SU-DHL-6 (cell line): ENCODE data around the gene IGF2BP2.

Experiments used
- H2AFZ ChIP-seq: fragments of 200-600 bp; sonication (generic); 2 replicates; pipeline ENCODE4 v1.6.1; 2014; ENCODE audit warnings: low read depth, mild to moderate bottlenecking, moderate library complexity, mixed read lengths, antibody characterized with exemption, low read length; ENCODE audit not compliant: severe bottlenecking
- H3F3A ChIP-seq: fragments of 200-600 bp; shearing (Covaris generic); 2 replicates; pipeline ENCODE4 v1.6.0; 2016; ENCODE audit warnings: antibody characterized with exemption, mild to moderate bottlenecking; ENCODE audit not compliant: insufficient read depth
- H3K27ac ChIP-seq: fragments of 200-600 bp; sonication (generic); 2 replicates; pipeline ENCODE4 v1.5.1; 2016; ENCODE audit warnings: low read depth, mild to moderate bottlenecking, low read length, moderate library complexity, mixed read lengths
- H3K27me3 ChIP-seq: fragments of 200-600 bp; sonication (generic), shearing (Covaris generic); 2 replicates; pipeline ENCODE4 v1.6.0; 2014; ENCODE audit warnings: mild to moderate bottlenecking, low read length
- H3K36me3 ChIP-seq: fragments of 200-600 bp; sonication (generic); 2 replicates; pipeline ENCODE4 v1.6.1; 2014; ENCODE audit warnings: mild to moderate bottlenecking, low read length, mixed read lengths
- H3K4me2 ChIP-seq: fragments of 300-600, 200-600 bp; shearing (Covaris generic), sonication (generic); 2 replicates; pipeline ENCODE4 v1.6.0; 2014; ENCODE audit warnings: low read length, low read depth, mild to moderate bottlenecking; ENCODE audit not compliant: poor library complexity, severe bottlenecking
- H3K4me3 ChIP-seq: fragments of 200-600 bp; sonication (generic); 2 replicates; pipeline ENCODE4 v1.5.1; 2014; ENCODE audit warnings: antibody characterized with exemption, low read length, mild to moderate bottlenecking, mixed read lengths; ENCODE audit not compliant: insufficient read depth, poor library complexity, severe bottlenecking
- H3K79me2 ChIP-seq: fragments of 200-600 bp; sonication (generic); 2 replicates; pipeline ENCODE4 v1.6.1; 2014; ENCODE audit warnings: mild to moderate bottlenecking, low read length, moderate library complexity; ENCODE audit not compliant: insufficient read depth
- H3K9ac ChIP-seq: fragments of 200-600 bp; sonication (generic); 2 replicates; pipeline ENCODE4 v1.7.0; 2014; ENCODE audit warnings: mild to moderate bottlenecking, low read length
- H3K9me2 ChIP-seq: fragments of 200-600 bp; sonication (generic); replicated peaks from 2 replicates; pipeline ENCODE4 v1.6.1; 2014; ENCODE audit warnings: low read length; ENCODE audit not compliant: insufficient read depth
- H3K9me3 ChIP-seq: fragments of 200-600 bp; sonication (generic); 2 replicates; pipeline ENCODE4 v1.6.1; 2014; ENCODE audit warnings: low read length, mixed read lengths; ENCODE audit not compliant: insufficient read depth
- H4K20me1 ChIP-seq: fragments of 200-600 bp; sonication (generic); 2 replicates; pipeline ENCODE4 v1.6.1; 2014; ENCODE audit warnings: low read depth, mild to moderate bottlenecking, antibody characterized with exemption, low read length, moderate library complexity, mixed read lengths
- CTCF ChIP-seq: fragments of 200-600 bp; sonication (generic); IDR thresholded peaks from one replicate; pipeline ENCODE4 v1.5.1; 2017; ENCODE audit warnings: antibody characterized with exemption, mild to moderate bottlenecking, low read length, moderate library complexity; ENCODE audit not compliant: insufficient read depth, poor library complexity, severe bottlenecking
- EZH2phosphoT487 ChIP-seq: fragments of 200-600 bp; sonication (generic), shearing (Covaris generic); conservative IDR thresholded peaks from 2 replicates; pipeline ENCODE4 v1.6.1; 2018; ENCODE audit warnings: mild to moderate bottlenecking, antibody characterized with exemption, low read length, moderate library complexity, mixed read lengths

IGF2BP2 gene

GRCh38 chr3:185792955-185793354, 31.9 kb downstream of the IGF2BP2 start:
- Histone ChIP-seq H4K20me1 (no peaks in the 10 kb centered on the region), H3F3A (no peaks in the 10 kb centered on the region), H3K79me2 (no peaks in the 10 kb centered on the region), H3K36me3 (no peaks in the 10 kb centered on the region), H3K9ac (no peak overlapping the region), H3K27ac (no peak overlapping the region), H3K27me3 (no peaks in the 10 kb centered on the region), H3K9me2 (no peaks in the 10 kb centered on the region), H3K4me3 (no peak overlapping the region), H2AFZ (no peak overlapping the region), H3K4me2 (no peak overlapping the region), H3K9me3 (no peaks in the 10 kb centered on the region)
- TF ChIP-seq EZH2phosphoT487 (no peak), CTCF (no peak)

GRCh38 chr3:185789891-185790830, 34.7 kb downstream of the IGF2BP2 start:
- H3F3A ChIP-seq: no peaks in the 10 kb centered on the region
- no peaks in the 10 kb centered on the region for H3K79me2 ChIP-seq
- H4K20me1 ChIP-seq: no peaks in the 10 kb centered on the region
- H2AFZ ChIP-seq: no peak overlapping the region
- TF ChIP-seq CTCF (no peak), EZH2phosphoT487 (no peak)
- H3K36me3 ChIP-seq: no peaks in the 10 kb centered on the region
- no peaks in the 10 kb centered on the region for H3K27me3 ChIP-seq
- H3K27ac ChIP-seq: no peak overlapping the region
- H3K4me2 ChIP-seq: no peak overlapping the region
- H3K9ac ChIP-seq: no peak overlapping the region
- no peaks in the 10 kb centered on the region for H3K9me3 ChIP-seq
- H3K9me2 ChIP-seq: no peaks in the 10 kb centered on the region
- no peak overlapping the region for H3K4me3 ChIP-seq

- H3F3A ChIP-seq: no peaks in the 10 kb centered on the region
- no peak overlapping the region for H3K9ac ChIP-seq
- no peaks in the 10 kb centered on the region for H3K9me3 ChIP-seq
- H3K27me3 ChIP-seq: no peaks in the 10 kb centered on the region
- no peak overlapping the region for H2AFZ ChIP-seq
- no peaks in the 10 kb centered on the region for H3K9me2 ChIP-seq
- no peak overlapping the region for H3K4me3 ChIP-seq
- no peak for TF ChIP-seq CTCF
- TF ChIP-seq EZH2phosphoT487: no peak
- H3K79me2 ChIP-seq: no peaks in the 10 kb centered on the region
- no peaks in the 10 kb centered on the region for H4K20me1 ChIP-seq
- no peaks in the 10 kb centered on the region for H3K36me3 ChIP-seq
- H3K27ac ChIP-seq: no peak overlapping the region
- H3K4me2 ChIP-seq: no peak overlapping the region
Observed at GRCh38 chr3:185789134-185789533, 35.7 kb downstream of the IGF2BP2 start.
